ENCODE measurements around the gene LYSMD2. TPM values are rescaled to one million over a fixed set of nuclear protein-coding genes. Genes with fewer than 3 reads are reported as not detected.

Gene LYSMD2
- total RNA-seq, 3 donors from 2014 or later (not counting 1 experiment from before 2014, with no cell fraction given) = 8.1 to 13.6 (median 8.6) TPM

- Mint-ChIP-seq H3K27me3 (ENCODE audit: low read depth in 2 of 2) (peaks cover 40 to 44% of the 10 kb centered on the region in 2 donors), H3K9me3 (no peaks in the 10 kb centered on the region), H3K4me3 (no peak overlapping the region), H3K36me3 (no peaks in the 10 kb centered on the region), H3K4me1 (peaks cover 5 to 6% of the 10 kb centered on the region in 2 donors), H3K27ac (no peak overlapping the region)
- Histone ChIP-seq H3K27ac (ENCODE audit: low read length) (no peak overlapping the region), H3K27me3 (ENCODE audit: control insufficient read depth, insufficient read depth, low read length) (peaks cover 6% of the 10 kb centered on the region), H3K4me3 (ENCODE audit: low read length) (no peak overlapping the region), H3K4me1 (ENCODE audit: control insufficient read depth, insufficient read depth, low read length) (peaks cover 7% of the 10 kb centered on the region), H3K36me3 (ENCODE audit: control insufficient read depth, insufficient read depth, low read length) (no peaks in the 10 kb centered on the region), H3K9me3 (ENCODE audit: control insufficient read depth, insufficient read depth, low read length) (no peaks in the 10 kb centered on the region)
- TF ChIP-seq CTCF (IDR thresholded peaks at IDR 0.05) = no peak
- intact Hi-C loops (cut with micrococcal nuclease) = no loop called here
- no peak for DNase-seq
- 54% methylated on average over 3 of the region's 4 CpGs for WGBS (ENCODE audit: insufficient coverage)
- ATAC-seq = no peak
Observed at GRCh38 chr15:51756482-51756881, 19.0 kb upstream of the LYSMD2 start.

DNA sequence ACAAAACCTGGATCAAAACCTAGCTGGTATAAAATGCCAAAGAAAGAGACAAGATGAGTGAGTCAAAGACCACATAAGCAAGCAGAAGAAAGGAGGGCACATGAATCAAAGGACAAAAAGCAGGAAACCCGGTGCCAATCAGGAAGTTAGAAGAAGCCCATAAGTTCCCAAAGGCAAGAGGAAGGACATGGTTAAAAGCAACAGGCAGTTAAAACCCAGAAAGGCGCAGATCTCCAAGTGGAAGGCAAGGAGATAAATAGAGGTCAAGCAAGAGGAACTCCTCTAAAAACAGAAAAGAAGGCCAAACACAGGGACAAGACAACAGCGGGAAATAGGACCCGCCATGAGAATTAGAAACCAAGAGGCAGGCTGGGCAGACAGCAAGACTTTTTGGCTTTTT is 18.3 kb upstream of the LYSMD2 start:
- Mint-ChIP-seq H3K4me1 (peaks cover 6 to 10% of the 10 kb centered on the region in 2 donors), H3K9me3 (no peaks in the 10 kb centered on the region), H3K36me3 (no peaks in the 10 kb centered on the region), H3K4me3 (no peak overlapping the region), H3K27me3 (ENCODE audit: low read depth in 2 of 2) (peaks cover 44% of the 10 kb centered on the region in 2 donors), H3K27ac (no peak overlapping the region)
- ATAC-seq (no peak), DNase-seq (no peak)
- no peak for TF ChIP-seq CTCF (IDR thresholded peaks at IDR 0.05)
- no peaks in the 10 kb centered on the region for H3K36me3 ChIP-seq (ENCODE audit: control insufficient read depth, insufficient read depth, low read length)
- peaks cover 6% of the 10 kb centered on the region for H3K27me3 ChIP-seq (ENCODE audit: control insufficient read depth, insufficient read depth, low read length)
- intact Hi-C loops (cut with micrococcal nuclease) = no loop called here
- no peaks in the 10 kb centered on the region for H3K9me3 ChIP-seq (ENCODE audit: control insufficient read depth, insufficient read depth, low read length)
- no peak overlapping the region for H3K27ac ChIP-seq (ENCODE audit: low read length)
- 39% methylated on average over 4 of the region's 4 CpGs for WGBS (ENCODE audit: insufficient coverage)
- H3K4me3 ChIP-seq (ENCODE audit: low read length) = no peak overlapping the region
- H3K4me1 ChIP-seq (ENCODE audit: control insufficient read depth, insufficient read depth, low read length) = peaks cover 12% of the 10 kb centered on the region

DNA sequence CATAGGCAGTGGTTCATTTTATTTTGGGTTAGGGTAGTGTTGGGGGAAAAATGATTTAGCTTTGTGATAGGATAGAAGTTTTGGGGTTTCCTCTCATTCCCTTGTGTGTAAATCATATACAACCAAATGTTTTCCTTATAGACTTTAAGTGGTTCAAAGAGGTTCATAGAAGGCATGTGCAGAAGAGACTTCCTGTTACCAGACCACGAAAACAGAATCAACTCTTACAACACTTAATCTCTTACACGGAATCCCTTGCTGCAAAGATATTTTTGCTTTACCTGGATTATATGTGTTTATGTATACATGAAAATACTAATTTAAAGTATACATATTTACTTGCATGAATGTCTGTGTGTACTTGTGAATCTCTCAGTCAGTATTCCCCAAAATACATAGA is 16.8 kb upstream of the LYSMD2 start:
- WGBS (ENCODE audit: insufficient coverage) = no CpG with 5 or more reads among the region's 2 CpGs
- ATAC-seq (no peak), DNase-seq (no peak)
- Mint-ChIP-seq H3K36me3 (no peaks in the 10 kb centered on the region), H3K27me3 (ENCODE audit: low read depth in 2 of 2) (peaks cover 57 to 58% of the 10 kb centered on the region in 2 donors), H3K4me1 (peaks cover 6 to 10% of the 10 kb centered on the region in 2 donors), H3K4me3 (no peak overlapping the region), H3K27ac (no peak overlapping the region), H3K9me3 (no peaks in the 10 kb centered on the region)
- intact Hi-C loops (cut with micrococcal nuclease) = no loop called here
- Histone ChIP-seq H3K27me3 (ENCODE audit: control insufficient read depth, insufficient read depth, low read length) (peaks cover 6% of the 10 kb centered on the region), H3K4me3 (ENCODE audit: low read length) (no peak overlapping the region), H3K27ac (ENCODE audit: low read length) (no peak overlapping the region), H3K4me1 (ENCODE audit: control insufficient read depth, insufficient read depth, low read length) (peaks cover 12% of the 10 kb centered on the region), H3K36me3 (ENCODE audit: control insufficient read depth, insufficient read depth, low read length) (no peaks in the 10 kb centered on the region), H3K9me3 (ENCODE audit: control insufficient read depth, insufficient read depth, low read length) (no peaks in the 10 kb centered on the region)
- TF ChIP-seq CTCF (IDR thresholded peaks at IDR 0.05) = no peak

DNA sequence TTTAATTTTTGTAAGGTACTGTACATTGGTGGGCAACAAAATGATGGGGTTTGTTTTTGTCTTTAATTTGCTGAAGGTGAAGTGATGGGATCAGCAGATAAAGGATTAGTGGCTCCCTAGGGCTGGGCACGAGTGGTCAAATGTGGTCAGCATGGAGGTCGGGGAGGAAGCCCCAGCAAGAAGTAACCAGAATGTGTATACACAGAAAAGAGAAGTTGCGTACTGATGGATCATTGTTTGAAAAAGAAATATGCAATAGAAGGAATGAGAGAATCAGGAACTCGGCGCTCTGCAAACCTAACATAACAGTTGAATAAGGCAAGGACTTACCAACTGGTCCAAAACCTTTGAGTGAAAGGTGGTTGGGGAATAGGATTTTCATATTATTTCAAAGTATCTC is 15.4 kb upstream of the LYSMD2 start:
- intact Hi-C loops (cut with micrococcal nuclease) = no loop called here
- H3K9me3 Mint-ChIP-seq = no peaks in the 10 kb centered on the region
- Histone ChIP-seq H3K4me3 (ENCODE audit: low read length) (no peak overlapping the region), H3K36me3 (ENCODE audit: control insufficient read depth, insufficient read depth, low read length) (no peaks in the 10 kb centered on the region), H3K27me3 (ENCODE audit: control insufficient read depth, insufficient read depth, low read length) (peaks cover 8% of the 10 kb centered on the region), H3K27ac (ENCODE audit: low read length) (no peak overlapping the region), H3K4me1 (ENCODE audit: control insufficient read depth, insufficient read depth, low read length) (peaks cover 12% of the 10 kb centered on the region), H3K9me3 (ENCODE audit: control insufficient read depth, insufficient read depth, low read length) (no peaks in the 10 kb centered on the region)
- H3K27ac Mint-ChIP-seq = no peak overlapping the region
- H3K27me3 Mint-ChIP-seq (ENCODE audit: low read depth in 2 of 2) = peaks cover 51 to 57% of the 10 kb centered on the region in 2 donors
- peaks cover 6 to 10% of the 10 kb centered on the region in 2 donors for H3K4me1 Mint-ChIP-seq
- 72% methylated on average over 5 of the region's 5 CpGs for WGBS (ENCODE audit: insufficient coverage)
- ATAC-seq = no peak
- TF ChIP-seq CTCF (IDR thresholded peaks at IDR 0.05) = no peak
- peak overlapping the region; percentile 67 for H3K4me3 Mint-ChIP-seq
- DNase-seq = no peak
- no peaks in the 10 kb centered on the region for H3K36me3 Mint-ChIP-seq
